K562 (cell line): ENCODE results near the gene CARS2. TPM values are rescaled to one million over a fixed set of nuclear protein-coding genes. Genes with fewer than 3 reads are reported as not detected.

ENCODE experiments used
- BCLAF1 ChIP-seq, 2 experiments: fragments of 450-650 bp in 1 of 2; IDR thresholded peaks; 2 replicates each; pipeline ENCODE4 v1.6.1; 2011 to 2017; ENCODE audit warnings: low read depth in 2 of 2, antibody characterized with exemption in 1 of 2, borderline replicate concordance in 1 of 2, low read length in 1 of 2, mild to moderate bottlenecking in 1 of 2, mixed read lengths in 1 of 2; ENCODE audit not compliant: control insufficient read depth in 1 of 2
- CBX8 ChIP-seq: fragments of 200-600 bp; sonication (generic); IDR thresholded peaks from 2 replicates; pipeline ENCODE4 v1.6.1; 2012; ENCODE audit warnings: borderline replicate concordance, mixed run types, low read depth, mild to moderate bottlenecking, moderate library complexity, mixed read lengths, low read length, control low read depth, inconsistent platforms; ENCODE audit not compliant: poor library complexity, severe bottlenecking; ENCODE audit errors: extremely low read depth
- GTF3C2 ChIP-seq: IDR thresholded peaks from 3 replicates; pipeline ENCODE4 v1.6.1; 2011; ENCODE audit warnings: borderline replicate concordance, mild to moderate bottlenecking, moderate library complexity; ENCODE audit not compliant: insufficient read length; ENCODE audit errors: extremely low read depth
- KLF13 ChIP-seq: fragments of 450-650 bp; IDR thresholded peaks from 2 replicates; pipeline ENCODE4 v1.6.1; 2016; ENCODE audit warnings: missing genetic modification characterization, low read depth, mild to moderate bottlenecking, missing compliant biosample characterization, moderate library complexity, borderline replicate concordance
- MYC ChIP-seq, 2 experiments: fragments of 250-450 bp in 1 of 2; sonication (Bioruptor Pico) in 1 of 2; IDR thresholded peaks; 2 replicates each; pipeline versions ENCODE4 v1.5.1 to v1.6.1; 2012 to 2021; ENCODE audit warnings: low read depth in 2 of 2, borderline replicate concordance in 1 of 2, improper control_type of control experiment in 1 of 2, low read length in 1 of 2, mild to moderate bottlenecking in 1 of 2, moderate library complexity in 1 of 2
- PTTG1 ChIP-seq: fragments of 450-650 bp; IDR thresholded peaks from 2 replicates; pipeline ENCODE4 v1.6.1; 2016; ENCODE audit warnings: low read depth, mild to moderate bottlenecking, missing genetic modification characterization, missing compliant biosample characterization
- RAD21 ChIP-seq, 2 experiments: fragments of 250-450 bp in 1 of 2; fragments of 450-650 bp in 1 of 2; sonication (Bioruptor Pico) in 1 of 2; formaldehyde crosslinking in 1 of 2; IDR thresholded peaks in 1 of 2; conservative IDR thresholded peaks in 1 of 2; 2 replicates each; pipeline versions ENCODE4 v1.4.0 to v1.8.0; 2020 to 2022; ENCODE audit warnings: mild to moderate bottlenecking in 2 of 2, moderate library complexity in 1 of 2
- RNF2 ChIP-seq: sonication (generic); IDR thresholded peaks from 2 replicates; pipeline ENCODE4 v1.6.1; 2016
- RUNX1 ChIP-seq: sonication (generic); IDR thresholded peaks from 2 replicates; pipeline ENCODE4 v1.6.1; 2016; ENCODE audit warnings: antibody characterized with exemption, low read depth
- SMARCB1 ChIP-seq: IDR thresholded peaks from 2 replicates; pipeline ENCODE4 v1.6.1; 2011; ENCODE audit warnings: improper control_type of control experiment, low read depth; ENCODE audit not compliant: insufficient read length
- TFAP4 ChIP-seq: sonication (generic); formaldehyde crosslinking; IDR thresholded peaks from 2 replicates; pipeline ENCODE4 v1.8.0; 2022; ENCODE audit warnings: missing genetic modification reagents, mild to moderate bottlenecking, moderate library complexity, borderline replicate concordance
- TGIF2 ChIP-seq: sonication (generic); formaldehyde crosslinking; IDR thresholded peaks from 2 replicates; pipeline ENCODE4 v1.8.1; 2022; ENCODE audit warnings: mild to moderate bottlenecking, missing genetic modification reagents, moderate library complexity
- ZNF395 ChIP-seq: fragments of 200-800 bp; sonication (Bioruptor generic); IDR thresholded peaks from 2 replicates; pipeline ENCODE4 v1.6.1; 2017; ENCODE audit warnings: missing genetic modification characterization, missing compliant biosample characterization
- ZNF511 ChIP-seq: sonication (generic); formaldehyde crosslinking; IDR thresholded peaks from 2 replicates; pipeline ENCODE4 v1.8.0; 2022; ENCODE audit warnings: mild to moderate bottlenecking, missing genetic modification reagents
- ZNF561 ChIP-seq: fragments of 450-650 bp; formaldehyde crosslinking; conservative IDR thresholded peaks from 2 replicates; pipeline ENCODE4 v1.4.0; 2020; ENCODE audit warnings: mild to moderate bottlenecking, moderate library complexity
- polyA plus RNA-seq, 8 experiments: library from polyadenylated mRNA; depleted of rRNA in 4 of 8; stranded (reverse) in 5 of 8; unstranded in 3 of 8; fragments of >200 nt; fragmentation: Nextera tagmentation in 2 of 8; fragmentation: Illumina TruSeq in 1 of 8; extraction: Ambion mirVana in 2 of 8; extraction: Trizol in 1 of 8; gene quantifications; 2 replicates each; pipeline versions ENCODE4 v1.2.1 to v1.2.3, GENCODE V29; 2011 to 2014; ENCODE audit warnings: inconsistent platforms in 1 of 8, missing spikeins in 1 of 8
- total RNA-seq, 7 experiments: library from RNA; depleted of rRNA in 6 of 7; stranded (reverse); fragments of >200 nt in 6 of 7; fragmentation: Illumina TruSeq in 2 of 7; extraction: Trizol in 2 of 7; gene quantifications; 2 replicates each; pipeline versions ENCODE4 v1.2.1 to v1.2.3, GENCODE V29; 2011 to 2021; ENCODE audit warnings: low replicate concordance in 1 of 7

CARS2 gene
- total and polyA plus RNA-seq, 9 of the 15 experiments (the other 6 are each of a cell fraction or from before 2014, with no cell fraction given) = 1.7 to 37.4 (median 30.5) TPM

- TF ChIP-seq CBX8 (no peak), KLF13 (tag) (no peak), ZNF395 (CRISPR knock-in tag) (0 out of 2 replicates have a peak, but pooled peaks have one; percentile 30), SMARCB1 (no peak), RUNX1 (no peak), RAD21 (CRISPR knock-in tag; conservative IDR thresholded peaks at IDR 0.05 in 1 of 2, IDR thresholded peaks at IDR 0.05 in 1 of 2) (no peak), PTTG1 (tag) (no peak), TGIF2 (CRISPR knock-in tag) (no peak), GTF3C2 (no peak), ZNF561 (CRISPR knock-in tag) (no peak), ZNF511 (CRISPR knock-in tag) (0 out of 2 replicates have a peak, but pooled peaks have one; percentile 47), RNF2 (peak; percentile 28; the same call in 1 of the 2 replicates), BCLAF1 (IDR thresholded peaks at IDR 0.05; ENCODE audit: borderline replicate concordance in 1 of 2, control insufficient read depth in 1 of 2, low read depth in 2 of 2, low read length in 1 of 2) (no peak), TFAP4 (CRISPR knock-in tag) (peak; percentile 54; the same call in 1 of the 2 replicates), MYC (IDR thresholded peaks at IDR 0.05; ENCODE audit: low read depth, low read length) (peak; percentile 47), MYC (CRISPR knock-in tag; IDR thresholded peaks at IDR 0.05; ENCODE audit: borderline replicate concordance, low read depth) (no peak)
Measured at GRCh38 chr13:110705826-110706569, at the start of gene CARS2 (continued).
